Spinal cord (tissue), 10 donors: ENCODE results near the gene TRIB2. TPM values are rescaled to one million over a fixed set of nuclear protein-coding genes. Genes with fewer than 3 reads are reported as not detected.
"Not testable (repeated sequence)": the region's sequence is repeated elsewhere in the genome, so short reads cannot be mapped to it uniquely, and the experiment has no call there.

Experiments
- DNase-seq, 6 donors: peaks; one replicate each; pipeline versions ENCODE4 v3.0.0 to v3.0.0-alpha.2; 2013 to 2015; ENCODE audit warnings: low spot score in 6 of 6, low read depth in 4 of 6
- H3K27ac ChIP-seq: one replicate; pipeline ENCODE4 v1.5.1; 2013; ENCODE audit warnings: low read depth, low read length, control low read depth
- H3K27me3 ChIP-seq: one replicate; pipeline ENCODE4 v1.6.1; 2013; ENCODE audit warnings: low read length; ENCODE audit not compliant: control insufficient read depth, insufficient read depth
- H3K36me3 ChIP-seq: one replicate; pipeline ENCODE4 v1.6.1; 2013; ENCODE audit warnings: low read length; ENCODE audit not compliant: control insufficient read depth, insufficient read depth
- H3K4me1 ChIP-seq: one replicate; pipeline ENCODE4 v1.6.1; 2013; ENCODE audit warnings: low read length; ENCODE audit not compliant: control insufficient read depth, insufficient read depth
- H3K4me3 ChIP-seq: one replicate; pipeline ENCODE4 v1.5.1; 2013; ENCODE audit warnings: low read depth, low read length, control low read depth
- H3K9me3 ChIP-seq: one replicate; pipeline ENCODE4 v1.6.1; 2013; ENCODE audit warnings: low read length; ENCODE audit not compliant: control insufficient read depth, insufficient read depth
- WGBS: methylation state at CpG from one replicate; pipeline ENCODE4 v1.1.5; 2013; ENCODE audit warnings: missing lambda C conversion rate; ENCODE audit not compliant: insufficient coverage; 5-methylcytosine and 5-hydroxymethylcytosine counted together
- polyA plus RNA-seq, 2 donors: library from polyadenylated mRNA; unstranded; fragments of 120-200 nt; gene quantifications; one replicate each; pipeline ENCODE4 v1.2.1, GENCODE V29; 2013; ENCODE audit not compliant: insufficient read length in 2 of 2
- total RNA-seq, 2 donors: library from RNA; depleted of rRNA in 1 of 2; stranded (reverse); fragments of 120-200 nt in 1 of 2; fragments of >200 nt in 1 of 2; gene quantifications; one replicate each; pipeline versions ENCODE4 v1.2.3 to v1.2.4, GENCODE V29; 2013 to 2014
- donor health status: healthy.

Gene TRIB2
- total and polyA plus RNA-seq, 4 donors = 157 to 211 (median 189) TPM

GRCh38 chr2:12679550-12680072, 37.1 kb upstream of the TRIB2 start:
- Histone ChIP-seq H3K4me1 (peaks cover 3% of the 10 kb centered on the region), H3K27ac (no peak overlapping the region), H3K36me3 (no peaks in the 10 kb centered on the region), H3K4me3 (no peak overlapping the region), H3K27me3 (no peaks in the 10 kb centered on the region), H3K9me3 (no peaks in the 10 kb centered on the region)
- WGBS = 93% methylated on average over 4 of the region's 5 CpGs
- no peak for DNase-seq

DNA sequence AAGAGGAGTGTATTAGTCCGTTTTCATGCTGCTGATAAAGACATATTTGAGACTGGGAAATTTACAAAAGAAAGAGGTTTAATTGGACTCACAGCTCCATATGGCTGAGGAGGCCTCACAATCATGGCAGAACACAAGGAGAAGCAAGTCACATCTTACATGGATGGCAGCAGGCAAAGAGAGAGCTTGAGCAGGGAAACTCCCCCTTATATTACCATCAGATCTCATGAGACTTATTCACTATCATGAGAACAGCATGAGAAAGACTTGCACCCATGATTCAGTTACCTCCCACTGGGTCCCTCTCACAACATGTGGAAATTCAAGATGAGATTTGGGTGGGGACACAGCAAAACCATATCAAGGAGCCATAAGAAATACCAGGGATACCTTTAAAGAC, 36.6 kb upstream of the TRIB2 start:
- H3K4me1 ChIP-seq, H3K4me3 ChIP-seq, H3K9me3 ChIP-seq, H3K36me3 ChIP-seq, H3K27ac ChIP-seq, DNase-seq, H3K27me3 ChIP-seq: not testable (repeated sequence)
- whole genome bisulfite sequencing = 43% methylated on average over 1 of the region's 1 CpG

- no peak for DNase-seq
- WGBS = 100% methylated on average over 3 of the region's 5 CpGs
These were observed 34.7 kb upstream of the TRIB2 start for GRCh38 chr2:12682017-12682416.

GRCh38 chr2:12683457-12684100, 33.2 kb upstream of the TRIB2 start:
- WGBS = 92% methylated on average over 1 of the region's 6 CpGs
- H3K9me3 ChIP-seq = no peaks in the 10 kb centered on the region

More at GRCh38 chr2:12682017-12682416, 34.7 kb upstream of the TRIB2 start:
- peaks cover 3% of the 10 kb centered on the region for H3K4me1 ChIP-seq
- no peaks in the 10 kb centered on the region for H3K27me3 ChIP-seq
- H3K9me3 ChIP-seq = no peaks in the 10 kb centered on the region
- no peak overlapping the region for H3K4me3 ChIP-seq
- H3K27ac ChIP-seq = no peak overlapping the region
- no peaks in the 10 kb centered on the region for H3K36me3 ChIP-seq

GRCh38 chr2:12684471-12684936, 32.2 kb upstream of the TRIB2 start:
- WGBS = 49% methylated on average over 5 of the region's 5 CpGs
- Histone ChIP-seq H3K27ac (peak overlapping the region; percentile 22), H3K9me3 (no peaks in the 10 kb centered on the region), H3K4me1 (peaks cover 3% of the 10 kb centered on the region), H3K36me3 (no peaks in the 10 kb centered on the region), H3K27me3 (no peaks in the 10 kb centered on the region), H3K4me3 (no peak overlapping the region)
- peak in 2 of 6 donors; percentile 44 to 51 for DNase-seq

More at GRCh38 chr2:12683457-12684100, 33.2 kb upstream of the TRIB2 start:
- Histone ChIP-seq H3K4me1 (peaks cover 3% of the 10 kb centered on the region), H3K4me3 (no peak overlapping the region), H3K36me3 (no peaks in the 10 kb centered on the region), H3K27me3 (no peaks in the 10 kb centered on the region), H3K27ac (peak overlapping the region; percentile 13)
- DNase-seq = peak in 1 of 6 donors; percentile 62

DNA sequence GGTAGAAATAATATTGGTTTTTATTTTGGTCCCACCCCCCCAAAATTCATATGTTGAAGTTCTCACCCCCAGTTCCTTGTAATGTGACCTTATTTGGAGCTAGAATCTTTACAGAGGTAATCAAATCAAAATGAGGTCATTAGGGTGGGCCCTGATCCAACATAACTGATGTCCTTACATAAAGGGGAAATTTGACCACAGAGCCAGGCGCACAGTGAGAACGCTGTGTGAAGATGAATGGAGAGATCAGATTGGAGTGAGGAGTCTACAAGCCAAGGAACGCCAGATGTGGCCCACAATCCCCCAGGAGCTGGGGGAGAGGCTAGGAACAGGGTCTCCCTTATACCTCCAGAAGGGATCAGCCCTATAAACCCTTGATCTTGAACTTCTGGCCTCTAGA, 31.6 kb upstream of the TRIB2 start:
- Histone ChIP-seq H3K4me1 (peaks cover 3% of the 10 kb centered on the region), H3K27me3 (no peaks in the 10 kb centered on the region), H3K9me3 (peaks cover 5% of the 10 kb centered on the region), H3K4me3 (no peak overlapping the region), H3K36me3 (no peaks in the 10 kb centered on the region), H3K27ac (peak overlapping the region; percentile 29)
- whole genome bisulfite sequencing = no CpG with 5 or more reads among the region's 3 CpGs
- DNase-seq = no peak

- DNase-seq = no peak
- Histone ChIP-seq H3K27ac (no peak overlapping the region), H3K4me3 (no peak overlapping the region), H3K4me1 (peaks cover 3% of the 10 kb centered on the region), H3K27me3 (no peaks in the 10 kb centered on the region), H3K9me3 (peaks cover 5% of the 10 kb centered on the region), H3K36me3 (no peaks in the 10 kb centered on the region)
- 91% methylated on average over 4 of the region's 6 CpGs for WGBS
These were observed 30.8 kb upstream of the TRIB2 start for GRCh38 chr2:12685956-12686355.

DNA sequence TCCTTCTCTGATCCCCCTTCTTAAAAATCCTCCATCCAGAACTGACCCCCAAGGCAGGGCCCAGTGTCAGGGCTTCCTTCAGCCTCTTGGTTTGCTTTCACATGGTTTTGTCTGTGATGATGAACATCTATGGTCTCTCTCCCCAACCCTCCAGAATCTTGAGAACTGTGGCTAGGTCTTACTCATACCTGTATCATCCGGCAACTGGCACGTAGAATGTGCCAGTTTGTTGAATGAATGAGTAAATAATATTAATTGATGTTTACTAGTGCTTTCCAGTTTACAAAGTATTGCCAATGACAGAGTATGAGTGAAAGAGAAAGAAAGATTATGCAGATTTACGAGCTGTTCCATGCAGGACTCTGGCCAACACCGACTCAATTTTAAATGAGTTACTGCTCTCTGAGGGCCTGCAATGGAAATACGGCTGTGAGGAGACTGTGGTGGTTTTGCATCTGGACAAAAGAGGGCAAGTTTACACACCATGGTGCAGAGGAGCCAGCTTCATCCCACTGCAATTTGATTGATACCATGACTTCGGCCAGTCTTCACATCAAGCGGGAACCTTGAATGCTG, 29.9 kb upstream of the TRIB2 start:
- DNase-seq = no peak
- Histone ChIP-seq H3K36me3 (no peaks in the 10 kb centered on the region), H3K9me3 (peaks cover 5% of the 10 kb centered on the region), H3K4me1 (peaks cover 3% of the 10 kb centered on the region), H3K27ac (no peak overlapping the region), H3K27me3 (no peaks in the 10 kb centered on the region), H3K4me3 (no peak overlapping the region)
- WGBS = 57% methylated on average over 3 of the region's 7 CpGs

DNA sequence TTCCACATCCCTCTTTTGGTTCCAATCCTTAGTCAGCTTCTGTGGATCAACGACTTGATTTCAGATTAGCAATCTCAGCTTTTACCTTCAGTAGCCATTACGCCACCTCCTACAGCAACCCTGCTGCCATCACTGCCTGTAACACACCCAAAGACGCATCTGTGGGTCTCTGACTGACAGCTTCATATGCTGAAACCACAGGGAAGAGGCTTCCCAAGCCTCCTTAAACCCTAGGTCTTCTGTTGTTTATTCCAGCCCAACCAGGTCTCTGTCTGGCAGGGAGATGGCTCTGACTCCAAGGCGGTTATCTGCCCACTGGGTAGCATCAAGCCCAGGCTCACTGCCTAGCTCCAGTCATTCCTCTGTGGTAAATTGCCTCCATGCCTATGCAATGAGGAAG, 28.6 kb upstream of the TRIB2 start:
- Histone ChIP-seq H3K36me3 (no peaks in the 10 kb centered on the region), H3K9me3 (peaks cover 5% of the 10 kb centered on the region), H3K27me3 (no peaks in the 10 kb centered on the region), H3K4me3 (no peak overlapping the region), H3K4me1 (peaks cover 3% of the 10 kb centered on the region), H3K27ac (no peak overlapping the region)
- no peak for DNase-seq
- WGBS = 92% methylated on average over 4 of the region's 4 CpGs

DNA sequence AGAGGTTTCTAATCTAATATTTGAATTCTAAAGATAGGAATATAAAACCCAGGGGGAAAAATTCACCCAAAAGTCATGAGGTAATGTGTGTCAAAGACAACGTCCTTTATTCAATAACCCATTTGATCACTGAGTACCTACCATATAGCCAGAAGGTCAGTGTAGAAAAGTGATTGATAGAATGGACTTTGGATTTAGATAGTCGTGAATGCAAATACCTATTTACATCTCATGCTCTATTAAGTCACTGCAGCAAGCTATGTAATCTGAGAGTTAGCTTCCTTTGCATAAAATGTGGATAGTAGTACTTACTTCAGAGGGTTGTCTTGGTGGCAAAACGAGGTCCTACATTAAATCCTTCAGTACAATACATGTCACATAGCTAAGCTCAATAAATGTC, 27.8 kb upstream of the TRIB2 start:
- Histone ChIP-seq H3K27me3 (no peaks in the 10 kb centered on the region), H3K9me3 (peaks cover 5% of the 10 kb centered on the region), H3K4me3 (no peak overlapping the region), H3K36me3 (no peaks in the 10 kb centered on the region), H3K4me1 (peaks cover 3% of the 10 kb centered on the region), H3K27ac (no peak overlapping the region)
- no CpG with 5 or more reads among the region's 3 CpGs for WGBS
- no peak for DNase-seq
